ENCODE data around the gene NGFR. TPM values are rescaled to one million over a fixed set of nuclear protein-coding genes. Genes with fewer than 3 reads are reported as not detected.

NGFR gene
- total RNA-seq, 1 experiment from 2014 or later: not detected

DNA sequence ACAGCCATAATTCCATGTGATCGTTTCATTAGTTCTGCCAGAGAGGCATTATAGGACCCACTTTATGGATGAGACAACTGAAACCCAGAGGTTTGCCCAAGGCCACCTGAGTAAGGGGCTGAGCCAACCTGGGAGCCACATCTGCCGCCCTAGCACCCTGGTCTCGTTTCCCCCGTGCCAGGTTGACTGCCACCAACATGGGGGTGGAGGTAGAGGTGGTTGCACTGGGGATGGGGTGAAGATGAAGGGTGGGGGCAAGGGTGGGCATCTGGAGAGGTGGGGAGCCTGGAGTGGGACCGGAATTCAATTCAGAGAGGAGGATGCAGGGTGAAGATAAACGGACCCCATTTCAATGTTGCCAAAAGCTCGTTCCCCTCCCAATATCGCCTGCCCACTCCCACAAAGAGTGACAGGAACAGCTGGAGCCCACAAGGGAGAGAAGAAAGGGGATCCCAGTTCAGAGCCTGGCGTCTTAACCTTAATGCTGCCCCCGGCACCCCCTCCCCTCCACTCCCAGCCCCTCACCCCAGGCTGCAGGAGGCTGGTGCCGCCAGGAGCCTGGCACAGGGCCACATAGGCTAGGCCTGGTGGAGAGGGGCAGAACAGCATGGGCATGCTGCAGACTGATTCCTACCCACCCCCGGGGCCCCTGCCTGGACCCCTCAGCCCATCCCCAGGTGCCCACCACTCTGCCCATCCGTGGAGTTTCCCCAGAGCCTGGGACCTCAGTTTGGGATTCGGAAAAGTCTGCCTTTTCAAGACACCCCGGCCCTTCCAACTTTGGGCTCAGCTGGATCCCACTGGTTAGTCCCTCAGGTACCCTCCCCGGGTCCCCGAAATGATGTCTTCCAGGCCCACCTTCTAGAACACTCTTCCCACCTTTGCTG is 29.6 kb downstream of the NGFR start:
- H3K9ac ChIP-seq (ENCODE audit: low read length): no peak overlapping the region
- H3F3A ChIP-seq (ENCODE audit: low read length, unreplicated experiment): no peaks in the 10 kb centered on the region
- POLR2A ChIA-PET (ENCODE audit: unreplicated experiment): interaction anchor here (0.6 kb wide), 1 partner anchor 20 kb away, joined by 3 read pairs; no protein-coding TSS in a partner anchor
- H3K4me1 ChIP-seq (ENCODE audit: insufficient read depth, low read length): peaks cover 6% of the 10 kb centered on the region
- H3K9me3 ChIP-seq (ENCODE audit: low read length): no peaks in the 10 kb centered on the region
- no peak for ATAC-seq
- no peak overlapping the region for H2AFZ ChIP-seq (ENCODE audit: low read length)
- H3K36me3 ChIP-seq (ENCODE audit: low read depth, low read length): no peaks in the 10 kb centered on the region
- no TSS peak for BruUV-seq (replicated peaks)
- CTCF ChIA-PET: no interaction called here
- intact Hi-C loops (cut with micrococcal nuclease): no loop called here
- no peak overlapping the region for H3K4me2 ChIP-seq (ENCODE audit: low read length)
- H4K20me1 ChIP-seq (ENCODE audit: low read length): no peaks in the 10 kb centered on the region
- TF ChIP-seq EZH2phosphoT487 (IDR thresholded peaks at IDR 0.05; ENCODE audit: borderline replicate concordance, low read length) (no peak), EZH2 (IDR thresholded peaks at IDR 0.05; ENCODE audit: low read length, unreplicated experiment) (no peak), CTCF (conservative IDR thresholded peaks at IDR 0.05; ENCODE audit: low read depth, low read length) (no peak)
- DNase-seq: no peak
- peaks cover 8% of the 10 kb centered on the region; the same call in 1 of the 2 replicates for H3K27me3 ChIP-seq (ENCODE audit: low read length)
- no peak overlapping the region for H3K27ac ChIP-seq (ENCODE audit: low read length)
- no peaks in the 10 kb centered on the region for H3K9me2 ChIP-seq (replicated peaks; ENCODE audit: low read length)
- no peak overlapping the region for H3K4me3 ChIP-seq (ENCODE audit: low read length)
- H3K79me2 ChIP-seq (ENCODE audit: low read length): no peaks in the 10 kb centered on the region

DNA sequence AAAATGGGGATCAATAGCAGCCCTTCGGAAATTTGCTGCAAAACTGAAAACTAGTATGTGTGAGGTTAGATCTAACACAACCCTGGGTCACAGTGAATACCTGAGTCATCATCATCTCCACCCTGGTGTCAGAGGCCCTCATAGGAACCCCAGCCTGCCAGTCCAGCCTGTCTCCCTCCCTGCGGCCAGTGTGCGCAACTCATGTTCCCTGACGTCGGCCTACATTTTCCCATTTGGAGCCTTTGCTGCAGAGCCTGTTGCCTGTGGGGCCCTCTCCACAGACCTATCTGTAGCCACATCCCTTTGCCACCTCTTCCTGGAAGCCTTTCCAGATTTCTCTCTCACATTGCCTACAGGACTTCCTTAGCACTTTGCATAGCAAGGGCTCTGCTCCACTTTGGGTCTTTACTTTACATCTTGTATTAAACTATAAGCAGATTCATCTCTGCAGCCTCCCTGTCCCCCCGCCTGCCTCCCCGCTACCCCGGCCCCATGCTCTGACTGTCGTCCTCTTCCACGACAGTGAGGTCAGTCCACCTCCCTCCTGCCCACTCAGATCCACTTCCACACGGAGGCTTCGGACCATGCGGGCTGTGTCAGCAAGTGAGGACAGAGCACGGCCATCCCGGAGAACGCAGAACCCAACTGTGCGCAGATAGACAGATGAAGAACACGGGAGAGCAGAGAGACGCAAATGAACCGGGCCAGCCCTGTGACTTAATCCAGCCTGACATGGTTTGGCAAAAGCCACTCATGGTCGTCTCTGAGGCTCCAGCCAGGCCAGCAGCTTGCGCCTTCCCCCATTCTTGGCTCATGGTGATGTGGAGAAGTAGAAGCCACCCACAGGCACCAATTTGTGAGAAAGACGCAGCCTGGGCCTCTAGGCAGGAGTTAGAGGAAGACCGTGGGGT is 31.0 kb downstream of the NGFR start:
- ATAC-seq (no peak), DNase-seq (no peak)
- H4K20me1 ChIP-seq (ENCODE audit: low read length): no peaks in the 10 kb centered on the region
- H3K27ac ChIP-seq (ENCODE audit: low read length): no peak overlapping the region
- H3K36me3 ChIP-seq (ENCODE audit: low read depth, low read length): no peaks in the 10 kb centered on the region
- H3K9me2 ChIP-seq (replicated peaks; ENCODE audit: low read length): no peaks in the 10 kb centered on the region
- H2AFZ ChIP-seq (ENCODE audit: low read length): no peak overlapping the region
- TF ChIP-seq EZH2phosphoT487 (IDR thresholded peaks at IDR 0.05; ENCODE audit: borderline replicate concordance, low read length) (no peak), EZH2 (IDR thresholded peaks at IDR 0.05; ENCODE audit: low read length, unreplicated experiment) (no peak), CTCF (conservative IDR thresholded peaks at IDR 0.05; ENCODE audit: low read depth, low read length) (no peak)
- no peaks in the 10 kb centered on the region for H3F3A ChIP-seq (ENCODE audit: low read length, unreplicated experiment)
- ChIA-PET CTCF (no interaction called here), POLR2A (ENCODE audit: unreplicated experiment) (no interaction called here)
- no peaks in the 10 kb centered on the region for H3K79me2 ChIP-seq (ENCODE audit: low read length)
- peaks cover 6% of the 10 kb centered on the region for H3K4me1 ChIP-seq (ENCODE audit: insufficient read depth, low read length)
- no peak overlapping the region for H3K4me3 ChIP-seq (ENCODE audit: low read length)
- peaks cover 19% of the 10 kb centered on the region; the same call in 1 of the 2 replicates for H3K27me3 ChIP-seq (ENCODE audit: low read length)
- no peaks in the 10 kb centered on the region for H3K9me3 ChIP-seq (ENCODE audit: low read length)
- no TSS peak for BruUV-seq (replicated peaks)
- intact Hi-C loops (cut with micrococcal nuclease): no loop called here
- H3K9ac ChIP-seq (ENCODE audit: low read length): no peak overlapping the region
- H3K4me2 ChIP-seq (ENCODE audit: low read length): no peak overlapping the region
